Measurements from ENCODE around the gene NDST4. TPM values are rescaled to one million over a fixed set of nuclear protein-coding genes. Genes with fewer than 3 reads are reported as not detected.

NDST4 gene
- total RNA-seq, 2 donors from 2014 or later, result 0.17 TPM; not detected in 1

GRCh38 chr4:114830628-114831027, 282.8 kb downstream of the NDST4 start:
- no peak for ATAC-seq
- intact Hi-C loops (cut with DNase I, micrococcal nuclease), result no loop called here
- no peak for DNase-seq

- intact Hi-C loops (cut with DNase I, micrococcal nuclease), result no loop called here
- no peak for ATAC-seq
- no peak for DNase-seq
Measured at GRCh38 chr4:114827651-114828050, 285.8 kb downstream of the NDST4 start.

DNA sequence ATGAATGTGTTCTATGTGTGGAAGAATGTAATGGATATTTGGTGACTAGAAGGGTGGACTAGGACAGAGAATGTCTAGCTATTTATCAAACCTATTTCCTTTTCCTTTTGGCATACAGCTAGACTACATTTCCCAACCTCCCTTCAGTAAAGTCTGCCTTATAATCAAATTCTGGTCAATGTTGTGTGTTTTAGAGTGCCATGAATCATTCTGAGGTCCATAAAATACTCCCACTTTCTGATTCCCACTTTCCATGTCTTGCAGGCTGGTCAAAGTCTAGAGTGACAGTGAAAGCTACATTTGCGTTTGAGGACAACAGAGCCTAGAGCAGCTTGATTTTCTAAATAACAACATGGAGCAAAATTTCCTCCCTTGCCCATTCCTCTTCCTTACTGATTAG, 297.7 kb downstream of the NDST4 start:
- DNase-seq, result no peak
- intact Hi-C loops (cut with DNase I, micrococcal nuclease), result no loop called here
- peak; percentile 86 for ATAC-seq

- no peak for DNase-seq
- ATAC-seq, result no peak
- intact Hi-C loops (cut with DNase I, micrococcal nuclease), result no loop called here
Measured at GRCh38 chr4:114813961-114814360, 299.5 kb downstream of the NDST4 start.

DNA sequence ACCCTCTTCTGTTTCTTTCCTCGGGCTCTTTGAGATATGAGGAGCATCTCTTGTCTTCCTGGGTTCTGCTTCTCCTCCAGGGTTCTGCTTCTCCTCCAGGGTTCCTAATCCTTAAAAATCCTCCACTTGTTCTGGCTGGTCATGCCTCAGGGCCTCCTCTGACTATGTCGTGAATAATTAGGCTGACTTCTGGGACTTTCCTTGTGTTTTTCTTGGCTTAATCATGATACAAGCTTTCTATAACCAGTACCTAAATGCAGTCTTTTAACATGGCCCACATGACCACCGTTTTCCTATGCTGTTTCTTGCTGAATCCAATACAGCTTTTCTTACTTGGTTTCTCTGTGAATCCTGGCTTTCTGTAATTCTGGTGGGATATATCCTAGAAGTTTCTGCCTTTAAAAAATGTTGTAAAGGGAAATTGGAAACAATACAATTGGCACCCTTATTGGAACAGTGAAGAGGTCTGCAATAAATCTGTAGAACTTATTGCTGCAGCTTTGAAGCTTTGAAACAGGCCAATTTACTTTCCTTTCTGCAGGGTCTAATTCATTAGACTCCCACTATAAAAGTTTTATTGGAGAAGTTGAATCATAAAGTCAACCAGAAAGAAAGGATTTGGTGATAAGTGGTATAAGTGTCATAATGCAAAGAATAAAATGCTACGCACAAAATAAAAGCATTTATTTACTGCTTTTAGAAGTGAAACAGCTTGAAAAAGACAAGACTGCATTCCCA, 301.7 kb downstream of the NDST4 start:
- intact Hi-C loops (cut with DNase I, micrococcal nuclease), result no loop called here
- DNase-seq (no peak), ATAC-seq (peak; percentile 32)

GRCh38 chr4:114807759-114808404, 305.5 kb downstream of the NDST4 start:
- DNase-seq, result peak in 1 of 2 donors; percentile 6
- peak; percentile 44 for ATAC-seq
- intact Hi-C loops (cut with DNase I, micrococcal nuclease), result no loop called here

DNA sequence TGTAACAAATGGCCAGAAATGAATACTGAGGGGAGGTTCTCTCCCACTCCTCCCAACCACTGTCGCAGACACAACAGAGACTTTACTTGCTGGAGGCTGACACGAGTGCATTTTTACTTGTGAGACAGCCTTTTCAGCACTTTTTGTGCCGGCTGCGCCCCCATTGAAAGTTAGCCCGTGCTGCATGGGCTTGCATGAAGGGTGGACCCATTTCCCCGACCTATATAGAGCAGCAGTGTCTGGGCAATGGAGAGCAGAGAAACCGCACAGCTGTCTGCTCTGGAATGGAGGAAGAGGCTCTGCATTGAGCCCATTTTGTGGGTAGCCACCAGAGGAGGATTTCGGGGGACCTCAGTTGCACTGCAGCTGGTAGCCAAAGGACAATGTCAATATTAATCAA, 306.1 kb downstream of the NDST4 start:
- ATAC-seq, result no peak

DNA sequence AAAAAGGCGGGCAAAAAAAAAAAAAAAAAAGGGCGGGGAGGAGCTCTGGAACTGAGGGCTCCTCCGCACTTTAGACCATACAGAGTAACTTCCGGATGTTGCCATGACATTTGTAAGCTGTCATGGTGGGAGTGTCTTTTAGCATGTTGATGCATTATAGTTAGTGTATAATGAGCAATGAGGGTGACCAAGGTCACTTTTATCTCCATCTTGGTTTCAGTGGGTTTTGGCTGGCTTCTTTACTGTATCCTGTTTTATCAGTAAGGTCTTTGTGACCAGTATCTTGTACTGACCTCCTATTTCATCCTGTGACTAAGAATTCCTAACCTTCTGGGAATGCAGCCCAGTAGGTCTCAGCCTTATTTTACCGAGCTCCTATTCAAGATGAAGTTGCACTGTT, 321.4 kb downstream of the NDST4 start:
- intact Hi-C loops (cut with DNase I, micrococcal nuclease), result no loop called here
- ATAC-seq (no peak), DNase-seq (no peak)

More for the DNA sequence above, 306.1 kb downstream of the NDST4 start:
- no peak for DNase-seq
- intact Hi-C loops (cut with DNase I, micrococcal nuclease), result no loop called here

DNA sequence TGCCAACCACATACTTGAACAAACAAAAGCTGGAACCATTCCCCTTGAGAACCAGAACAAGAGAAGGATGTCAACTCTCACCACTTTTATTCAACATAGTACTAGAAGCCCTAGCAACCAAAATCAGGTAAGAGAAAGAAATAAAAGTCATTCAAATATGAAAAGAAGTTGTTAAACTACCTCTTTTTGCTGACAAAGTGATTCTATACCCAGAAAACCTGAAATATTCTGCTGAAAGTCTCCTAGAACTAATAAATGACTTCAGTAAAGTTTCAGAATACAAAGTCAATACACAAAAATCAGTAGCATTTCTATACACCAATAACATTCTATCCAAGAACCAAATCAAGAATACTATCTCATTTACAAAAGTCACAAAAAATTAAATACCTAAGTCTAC, 327.9 kb downstream of the NDST4 start:
- ATAC-seq (no peak), DNase-seq (no peak)
- intact Hi-C loops (cut with DNase I, micrococcal nuclease), result no loop called here

- intact Hi-C loops (cut with DNase I, micrococcal nuclease), result no loop called here
- no peak for ATAC-seq
Measured at GRCh38 chr4:114783215-114783595, 330.2 kb downstream of the NDST4 start.

DNA sequence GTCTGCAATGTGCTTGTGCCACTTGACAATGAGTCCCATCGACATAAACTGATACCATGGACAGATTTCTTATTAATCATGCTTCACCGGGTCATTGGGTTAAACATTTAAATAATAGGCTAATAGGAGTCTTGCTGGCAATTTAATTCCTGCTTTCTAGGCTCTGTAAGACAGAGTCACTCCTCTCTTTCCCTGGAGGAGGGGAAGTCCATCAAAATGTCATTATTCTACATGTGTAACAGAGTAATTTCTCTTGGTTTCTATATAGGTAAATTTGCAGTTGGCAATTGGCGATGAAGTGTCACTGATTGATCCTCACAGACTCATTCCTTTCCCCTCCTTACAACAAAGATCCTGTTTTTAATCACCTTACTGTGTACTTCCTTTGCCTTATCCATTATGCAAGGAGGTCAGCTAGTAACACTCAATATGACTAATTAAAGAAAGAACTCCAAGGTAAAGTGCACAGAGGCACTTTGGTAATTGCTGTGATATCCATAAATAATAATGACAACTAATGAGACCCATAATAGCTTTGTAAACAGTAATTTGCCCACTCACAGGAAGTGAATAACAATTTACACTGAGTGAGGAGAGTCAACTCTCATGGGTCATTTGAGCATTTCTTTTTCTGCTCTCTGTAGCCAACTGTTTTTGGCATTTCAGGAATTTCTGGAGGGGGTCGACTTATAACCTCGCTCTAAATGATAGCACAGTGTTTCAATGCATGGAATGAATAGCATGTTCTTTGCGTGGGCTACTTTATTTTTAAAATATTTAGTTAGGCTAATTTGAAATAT, 330.8 kb downstream of the NDST4 start:
- ATAC-seq (no peak), DNase-seq (no peak)
- intact Hi-C loops (cut with DNase I, micrococcal nuclease), result no loop called here

More at GRCh38 chr4:114783215-114783595, 330.2 kb downstream of the NDST4 start:
- DNase-seq, result no peak

DNA sequence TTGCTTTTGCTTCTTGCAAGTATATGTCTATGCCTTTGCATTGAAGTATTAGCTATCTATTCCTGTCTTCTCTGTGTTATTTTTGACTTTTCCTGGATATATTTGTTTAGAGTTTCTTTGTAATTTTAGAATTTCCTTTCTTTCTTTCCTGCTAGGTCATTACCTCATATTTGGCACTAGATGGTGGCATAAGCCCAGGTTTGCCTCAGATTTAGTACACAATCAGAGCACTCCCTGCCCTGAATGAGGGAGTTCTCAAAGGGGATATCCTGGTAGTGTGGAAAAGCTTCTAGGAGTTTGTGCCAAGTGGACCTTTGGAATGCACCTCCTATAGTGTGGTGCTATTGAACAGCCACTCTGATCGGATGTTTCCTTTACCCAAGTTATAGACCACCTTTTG, 333.2 kb downstream of the NDST4 start:
- intact Hi-C loops (cut with DNase I, micrococcal nuclease), result no loop called here
- DNase-seq (peak in 1 of 2 donors; percentile 5), ATAC-seq (peak; percentile 66)

Measured in left colon (tissue), 2 donors.